GM19043 (cell line): ENCODE results near the gene HAND2.

ENCODE experiments used
- ATAC-seq: cut with Tn5 transposase; IDR thresholded peaks from one replicate; pipeline ENCODE4 v1.9.1; 2021; ENCODE audit warnings: low read depth; ENCODE audit not compliant: unreplicated experiment

Gene HAND2

GRCh38 chr4:173504181-173504503 lies 25.9 kb downstream of the HAND2 start:
- ATAC-seq: no peak

GRCh38 chr4:173503330-173504180 lies 26.5 kb downstream of the HAND2 start:
- no peak for ATAC-seq

GRCh38 chr4:173502282-173502681 lies 27.7 kb downstream of the HAND2 start:
- ATAC-seq: no peak

- no peak for ATAC-seq
Observed at GRCh38 chr4:173501592-173502150, 28.4 kb downstream of the HAND2 start.

- ATAC-seq: no peak
Observed at GRCh38 chr4:173500841-173501591, 29.0 kb downstream of the HAND2 start.

- ATAC-seq: no peak
Observed at GRCh38 chr4:173499658-173500535, 30.1 kb downstream of the HAND2 start.

GRCh38 chr4:173498771-173499170 lies 31.3 kb downstream of the HAND2 start:
- no peak for ATAC-seq

GRCh38 chr4:173498023-173498422 lies 32.0 kb downstream of the HAND2 start:
- ATAC-seq: peak; percentile 41

- peak; percentile 94 for ATAC-seq
Observed at GRCh38 chr4:173494013-173494970, 35.7 kb downstream of the HAND2 start.

- ATAC-seq: no peak
Observed at GRCh38 chr4:173493041-173493440, 37.0 kb downstream of the HAND2 start.

GRCh38 chr4:173492315-173492714 lies 37.7 kb downstream of the HAND2 start:
- ATAC-seq: no peak

- ATAC-seq: no peak
Observed at GRCh38 chr4:173490817-173491528, 39.1 kb downstream of the HAND2 start.

- ATAC-seq: no peak
Observed at GRCh38 chr4:173490256-173490655, 39.8 kb downstream of the HAND2 start.

GRCh38 chr4:173489514-173489913 lies 40.5 kb downstream of the HAND2 start:
- ATAC-seq: no peak

GRCh38 chr4:173488656-173489055 lies 41.4 kb downstream of the HAND2 start:
- no peak for ATAC-seq

GRCh38 chr4:173488074-173488473 lies 42.0 kb downstream of the HAND2 start:
- ATAC-seq: no peak

GRCh38 chr4:173486714-173487392 lies 43.2 kb downstream of the HAND2 start:
- ATAC-seq: no peak

- ATAC-seq: no peak
Observed at GRCh38 chr4:173485164-173485563, 44.9 kb downstream of the HAND2 start.
